HCT116 (cell line): Measurements from ENCODE around the gene MICU2.

Experiments used
- CTCF ChIP-seq, 3 experiments: fragments of 200-600 bp in 1 of 3; sonication (generic) in 1 of 3; IDR thresholded peaks in 2 of 3; conservative IDR thresholded peaks in 1 of 3; 2 replicates each; pipeline ENCODE4 v1.5.1; 2012 to 2017; ENCODE audit warnings: low read depth in 2 of 3, low read length in 2 of 3, antibody characterized with exemption in 1 of 3, borderline replicate concordance in 1 of 3, control low read depth in 1 of 3, mild to moderate bottlenecking in 1 of 3, mixed read lengths in 1 of 3, mixed run types in 1 of 3, moderate library complexity in 1 of 3; ENCODE audit not compliant: insufficient read depth in 1 of 3
- EGR1 ChIP-seq: IDR thresholded peaks from 2 replicates; pipeline ENCODE4 v1.6.1; 2012; ENCODE audit warnings: low read depth
- ELF1 ChIP-seq: IDR thresholded peaks from 2 replicates; pipeline ENCODE4 v1.6.1; 2012; ENCODE audit warnings: low read depth, borderline replicate concordance
- EZH2 ChIP-seq: fragments of 200-600 bp; sonication (generic); IDR thresholded peaks from 2 replicates; pipeline ENCODE4 v1.6.1; 2017; ENCODE audit warnings: antibody characterized with exemption, mixed run types
- POLR2A ChIP-seq: IDR thresholded peaks from 2 replicates; pipeline ENCODE4 v1.7.0; 2011; ENCODE audit warnings: borderline replicate concordance; ENCODE audit not compliant: insufficient read depth, insufficient read length; ENCODE audit errors: extremely low read depth
- POLR2AphosphoS5 ChIP-seq: IDR thresholded peaks from 2 replicates; pipeline ENCODE4 v1.6.1; 2011; ENCODE audit warnings: mild to moderate bottlenecking, low read depth, low read length, moderate library complexity
- RAD21 ChIP-seq: IDR thresholded peaks from 2 replicates; pipeline ENCODE4 v1.6.1; 2012; ENCODE audit warnings: low read depth, mild to moderate bottlenecking
- SIN3A ChIP-seq: IDR thresholded peaks from 2 replicates; pipeline ENCODE4 v1.6.1; 2012; ENCODE audit warnings: low read depth
- SP1 ChIP-seq: IDR thresholded peaks from 2 replicates; pipeline ENCODE4 v1.6.1; 2012; ENCODE audit warnings: low read depth
- YY1 ChIP-seq: IDR thresholded peaks from 2 replicates; pipeline ENCODE4 v1.6.1; 2011; ENCODE audit warnings: low read length, low read depth, moderate library complexity, mild to moderate bottlenecking; ENCODE audit not compliant: insufficient replicate concordance; ENCODE audit errors: extremely low read depth
- ZFX ChIP-seq: fragments of 450-650 bp; IDR thresholded peaks from 2 replicates; pipeline ENCODE4 v1.6.1; 2017
- ZNF274 ChIP-seq: fragments of 200-500 bp; sonication (Bioruptor generic); IDR thresholded peaks from 2 replicates; pipeline ENCODE4 v1.6.1; 2014; ENCODE audit warnings: mild to moderate bottlenecking, low read depth, low read length, inconsistent platforms
- TF ChIP-seq, protein P1 (sequence below): IDR thresholded peaks from 2 replicates; pipeline ENCODE4 v1.6.1; 2012
- TF ChIP-seq, protein P2 (sequence below): IDR thresholded peaks from 2 replicates; pipeline ENCODE4 v1.6.1; 2012; ENCODE audit warnings: low read depth

GRCh38 chr13:21453387-21454081 lies 150.4 kb downstream of the MICU2 start:
- TF ChIP-seq CTCF (IDR thresholded peaks at IDR 0.05 in 2 of 3, conservative IDR thresholded peaks at IDR 0.05 in 1 of 3; ENCODE audit: borderline replicate concordance in 1 of 3, insufficient read depth in 1 of 3, low read depth in 2 of 3, low read length in 2 of 3): no peak
- TF ChIP-seq SIN3A: no peak
- TF ChIP-seq POLR2AphosphoS5: no peak
- TF ChIP-seq EZH2: no peak
- TF ChIP-seq ZFX: no peak
- TF ChIP-seq, protein P1, sequence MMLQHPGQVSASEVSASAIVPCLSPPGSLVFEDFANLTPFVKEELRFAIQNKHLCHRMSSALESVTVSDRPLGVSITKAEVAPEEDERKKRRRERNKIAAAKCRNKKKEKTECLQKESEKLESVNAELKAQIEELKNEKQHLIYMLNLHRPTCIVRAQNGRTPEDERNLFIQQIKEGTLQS: no peak
- no peak for TF ChIP-seq POLR2A
- no peak for TF ChIP-seq ZNF274
- TF ChIP-seq RAD21: no peak
- TF ChIP-seq YY1: no peak
- no peak for TF ChIP-seq SP1
- TF ChIP-seq EGR1: no peak
- TF ChIP-seq, protein P2, sequence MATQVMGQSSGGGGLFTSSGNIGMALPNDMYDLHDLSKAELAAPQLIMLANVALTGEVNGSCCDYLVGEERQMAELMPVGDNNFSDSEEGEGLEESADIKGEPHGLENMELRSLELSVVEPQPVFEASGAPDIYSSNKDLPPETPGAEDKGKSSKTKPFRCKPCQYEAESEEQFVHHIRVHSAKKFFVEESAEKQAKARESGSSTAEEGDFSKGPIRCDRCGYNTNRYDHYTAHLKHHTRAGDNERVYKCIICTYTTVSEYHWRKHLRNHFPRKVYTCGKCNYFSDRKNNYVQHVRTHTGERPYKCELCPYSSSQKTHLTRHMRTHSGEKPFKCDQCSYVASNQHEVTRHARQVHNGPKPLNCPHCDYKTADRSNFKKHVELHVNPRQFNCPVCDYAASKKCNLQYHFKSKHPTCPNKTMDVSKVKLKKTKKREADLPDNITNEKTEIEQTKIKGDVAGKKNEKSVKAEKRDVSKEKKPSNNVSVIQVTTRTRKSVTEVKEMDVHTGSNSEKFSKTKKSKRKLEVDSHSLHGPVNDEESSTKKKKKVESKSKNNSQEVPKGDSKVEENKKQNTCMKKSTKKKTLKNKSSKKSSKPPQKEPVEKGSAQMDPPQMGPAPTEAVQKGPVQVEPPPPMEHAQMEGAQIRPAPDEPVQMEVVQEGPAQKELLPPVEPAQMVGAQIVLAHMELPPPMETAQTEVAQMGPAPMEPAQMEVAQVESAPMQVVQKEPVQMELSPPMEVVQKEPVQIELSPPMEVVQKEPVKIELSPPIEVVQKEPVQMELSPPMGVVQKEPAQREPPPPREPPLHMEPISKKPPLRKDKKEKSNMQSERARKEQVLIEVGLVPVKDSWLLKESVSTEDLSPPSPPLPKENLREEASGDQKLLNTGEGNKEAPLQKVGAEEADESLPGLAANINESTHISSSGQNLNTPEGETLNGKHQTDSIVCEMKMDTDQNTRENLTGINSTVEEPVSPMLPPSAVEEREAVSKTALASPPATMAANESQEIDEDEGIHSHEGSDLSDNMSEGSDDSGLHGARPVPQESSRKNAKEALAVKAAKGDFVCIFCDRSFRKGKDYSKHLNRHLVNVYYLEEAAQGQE: no peak
- TF ChIP-seq ELF1: no peak
